ENCODE measurements around the gene ESR1. TPM values are rescaled to one million over a fixed set of nuclear protein-coding genes. Genes with fewer than 3 reads are reported as not detected.

Gene ESR1
- total RNA-seq, 4 donors from 2014 or later = 2.1 to 6.9 (median 5.2) TPM

DNA sequence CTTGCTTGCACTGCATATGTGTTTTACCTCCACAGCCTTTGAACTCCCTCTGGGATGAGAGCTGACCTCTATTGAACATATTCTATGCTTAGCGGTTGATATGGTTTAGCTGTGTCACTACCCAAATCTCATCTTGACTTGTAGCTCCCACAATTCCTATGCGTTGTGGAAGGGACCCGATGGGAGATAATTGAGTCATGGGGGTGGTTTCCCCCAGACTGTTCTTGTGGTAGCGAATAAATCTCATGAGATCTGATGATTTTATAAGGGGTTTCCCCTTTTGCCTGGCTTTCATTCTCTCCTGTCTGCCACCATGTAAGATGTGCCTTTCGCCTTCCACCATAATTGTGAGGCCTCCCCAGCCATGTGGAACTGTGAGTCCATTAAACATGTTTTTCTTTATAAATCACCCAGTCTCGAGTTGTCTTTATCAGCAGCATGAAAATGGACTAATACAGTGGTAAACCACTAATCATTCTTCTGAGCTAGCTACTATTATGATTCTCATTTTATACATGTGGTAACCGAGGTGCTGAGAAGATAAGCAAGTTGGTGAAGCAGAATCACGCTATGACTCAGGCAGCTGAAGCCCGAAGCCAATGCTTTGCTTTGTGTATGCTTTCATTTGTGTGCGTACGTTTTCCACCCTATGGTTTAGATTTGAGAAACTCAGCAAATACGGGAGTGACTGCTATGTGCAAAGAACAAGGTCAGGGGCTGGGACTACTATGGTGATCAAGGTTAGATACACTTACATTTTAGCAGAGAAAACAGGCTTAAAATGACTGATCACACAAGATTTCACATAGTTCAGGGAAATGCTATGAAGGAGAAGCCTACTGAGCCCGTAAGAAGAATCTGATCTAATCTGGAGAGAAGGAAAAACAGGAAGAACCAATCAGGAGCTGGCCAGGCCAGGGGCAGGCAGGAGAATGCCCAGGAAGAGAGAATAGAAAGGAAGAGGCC is 363.5 kb downstream of the ESR1 start:
- no peaks in the 10 kb centered on the region for H3K9me3 ChIP-seq
- 88 to 92% methylated on average over 13 of the region's 13 CpGs for WGBS, 2 donors
- H3K4me3 ChIP-seq = no peak overlapping the region
- peaks cover 0 to 50% (median 0%) of the 10 kb centered on the region in 3 donors for H3K36me3 ChIP-seq
- no peaks in the 10 kb centered on the region for H3K4me1 ChIP-seq
- no peaks in the 10 kb centered on the region for H3K27me3 ChIP-seq
- TF ChIP-seq EP300 (IDR thresholded peaks at IDR 0.05) (no peak), POLR2A (IDR thresholded peaks at IDR 0.05) (no peak), CTCF (IDR thresholded peaks at IDR 0.05) (no peak)
- no peak overlapping the region for H3K27ac ChIP-seq
- no peak for DNase-seq (ENCODE audit: low spot score in 2 of 2)

DNA sequence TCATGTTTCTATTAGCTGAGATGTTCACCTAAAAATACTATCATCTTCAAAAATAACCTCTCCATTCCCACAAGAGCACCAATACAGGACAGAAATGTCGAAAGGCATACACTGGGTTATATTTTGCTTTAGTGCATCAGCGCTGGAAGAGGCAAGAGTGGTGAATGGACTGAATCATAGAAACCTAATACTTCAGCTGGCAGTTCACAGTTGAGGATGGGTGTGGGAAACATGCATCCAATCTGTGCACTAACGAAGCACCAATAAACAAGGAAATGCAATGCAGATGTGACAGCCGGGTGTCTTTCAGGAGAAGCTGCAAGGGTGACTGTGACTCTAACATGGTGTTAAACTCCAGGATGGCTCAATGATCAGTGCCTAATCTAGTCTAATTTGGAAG is 365.8 kb downstream of the ESR1 start:
- Histone ChIP-seq H3K4me3 (no peak overlapping the region), H3K4me1 (no peaks in the 10 kb centered on the region), H3K9me3 (no peaks in the 10 kb centered on the region), H3K36me3 (peaks cover 0 to 57% (median 0%) of the 10 kb centered on the region in 3 donors), H3K27me3 (no peaks in the 10 kb centered on the region), H3K27ac (no peak overlapping the region)
- no peak for DNase-seq (ENCODE audit: low spot score in 2 of 2)
- TF ChIP-seq CTCF (IDR thresholded peaks at IDR 0.05) (no peak), POLR2A (IDR thresholded peaks at IDR 0.05) (no peak), EP300 (IDR thresholded peaks at IDR 0.05) (no peak)
- WGBS, 2 donors = 84 to 88% methylated on average over 4 of the region's 4 CpGs

- Histone ChIP-seq H3K27me3 (no peaks in the 10 kb centered on the region), H3K4me1 (no peaks in the 10 kb centered on the region), H3K9me3 (no peaks in the 10 kb centered on the region), H3K27ac (no peak overlapping the region), H3K4me3 (no peak overlapping the region), H3K36me3 (peaks cover 0 to 62% (median 0%) of the 10 kb centered on the region in 3 donors)
- no peak for DNase-seq (ENCODE audit: low spot score in 2 of 2)
- 80 to 91% methylated on average over 2 of the region's 2 CpGs for WGBS, 2 donors
- no peak for TF ChIP-seq POLR2A (IDR thresholded peaks at IDR 0.05)
- no peak for TF ChIP-seq CTCF (IDR thresholded peaks at IDR 0.05)
- no peak for TF ChIP-seq EP300 (IDR thresholded peaks at IDR 0.05)
Measured at GRCh38 chr6:152173957-152174356, 366.5 kb downstream of the ESR1 start.

DNA sequence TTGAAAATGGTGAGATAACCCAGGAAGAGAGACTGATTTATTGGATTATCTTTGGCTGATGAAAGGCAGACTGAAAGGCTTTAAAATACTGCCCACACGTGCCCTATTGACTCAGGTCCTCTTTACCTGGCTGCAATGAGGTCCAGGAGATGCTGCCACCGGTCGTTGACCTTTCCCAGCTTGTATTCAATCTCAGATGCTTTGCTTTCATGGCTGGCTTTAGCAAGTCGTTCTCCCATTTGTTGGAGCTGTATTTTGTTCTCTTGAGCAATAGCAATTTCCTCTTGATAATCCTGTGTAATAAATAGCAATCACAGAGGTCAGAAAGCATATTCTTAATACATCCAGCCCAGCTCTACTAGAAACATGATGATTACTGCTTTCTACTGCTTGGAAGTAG is 368.8 kb downstream of the ESR1 start:
- Histone ChIP-seq H3K4me1 (no peaks in the 10 kb centered on the region), H3K4me3 (no peak overlapping the region), H3K27ac (no peak overlapping the region), H3K27me3 (no peaks in the 10 kb centered on the region), H3K9me3 (no peaks in the 10 kb centered on the region), H3K36me3 (peaks cover 0 to 68% (median 0%) of the 10 kb centered on the region in 3 donors)
- no peak for DNase-seq (ENCODE audit: low spot score in 2 of 2)
- 64 to 67% methylated on average over 4 of the region's 4 CpGs for WGBS, 2 donors
- TF ChIP-seq EP300 (IDR thresholded peaks at IDR 0.05) (no peak), CTCF (IDR thresholded peaks at IDR 0.05) (no peak), POLR2A (IDR thresholded peaks at IDR 0.05) (no peak)

Measured in tibial nerve (tissue), 4 donors.